ENCODE results near the gene BFSP1.

BFSP1 gene

GRCh38 chr20:17494201-17494600 lies 37.0 kb downstream of the BFSP1 start:
- no peak for DNase-seq

DNA sequence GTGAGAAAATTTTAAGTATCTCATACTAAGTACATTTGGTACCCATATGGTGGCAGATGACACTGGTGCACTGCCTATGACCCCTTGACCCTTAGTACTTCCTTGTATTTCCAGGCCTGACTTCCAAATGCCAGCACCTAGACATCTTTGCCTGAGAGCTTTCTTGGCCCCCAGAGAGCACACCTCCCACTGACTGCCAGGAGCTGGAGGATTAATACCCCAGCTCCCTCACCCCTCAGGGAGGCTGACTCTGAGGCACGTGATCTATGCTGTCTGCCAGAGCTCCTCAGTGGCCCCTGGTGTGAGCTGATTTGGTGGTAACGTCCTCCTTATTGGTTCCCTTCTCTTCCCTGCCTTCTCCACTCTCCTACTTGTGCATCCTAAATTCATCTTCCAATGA lies 38.0 kb downstream of the BFSP1 start:
- no peak for DNase-seq

- DNase-seq, result no peak
Observed at GRCh38 chr20:17491488-17491887, 39.7 kb downstream of the BFSP1 start.

GRCh38 chr20:17491041-17491440 lies 40.1 kb downstream of the BFSP1 start:
- DNase-seq, result no peak

- DNase-seq, result no peak
Observed at GRCh38 chr20:17490501-17490900, 40.7 kb downstream of the BFSP1 start.

DNA sequence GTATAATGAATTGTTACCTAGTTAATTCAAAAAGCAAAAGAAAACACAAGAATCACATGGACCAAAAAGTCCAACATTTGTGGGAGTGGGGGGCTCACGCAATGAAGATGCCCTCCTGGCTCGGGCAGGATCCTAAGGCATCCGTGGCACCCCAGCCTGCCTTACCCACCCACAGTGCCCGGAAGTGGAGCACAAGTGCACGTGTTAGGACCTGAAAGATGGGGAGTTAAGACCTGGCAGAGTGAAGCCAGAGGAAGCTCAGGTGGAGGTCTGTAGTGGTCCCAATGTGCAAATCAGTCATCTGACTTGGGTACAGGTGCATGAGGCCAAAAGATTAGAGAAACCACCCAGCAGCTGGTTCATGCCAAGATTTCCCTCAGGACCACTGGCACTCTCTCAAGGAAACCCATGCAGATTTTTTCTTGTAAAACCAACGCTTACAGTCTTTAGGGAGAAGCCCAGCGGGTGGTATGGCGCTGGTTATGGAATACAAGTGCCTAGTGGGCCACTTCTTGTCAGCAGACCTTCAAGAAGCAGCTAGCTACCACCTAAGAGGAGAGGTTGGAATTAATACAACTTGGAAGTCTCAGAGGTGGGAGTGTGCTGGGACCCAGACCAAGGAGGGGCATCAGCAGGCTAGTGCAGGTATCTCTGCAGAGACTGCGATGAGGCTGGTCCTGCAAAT lies 42.1 kb downstream of the BFSP1 start:
- DNase-seq, result no peak

DNA sequence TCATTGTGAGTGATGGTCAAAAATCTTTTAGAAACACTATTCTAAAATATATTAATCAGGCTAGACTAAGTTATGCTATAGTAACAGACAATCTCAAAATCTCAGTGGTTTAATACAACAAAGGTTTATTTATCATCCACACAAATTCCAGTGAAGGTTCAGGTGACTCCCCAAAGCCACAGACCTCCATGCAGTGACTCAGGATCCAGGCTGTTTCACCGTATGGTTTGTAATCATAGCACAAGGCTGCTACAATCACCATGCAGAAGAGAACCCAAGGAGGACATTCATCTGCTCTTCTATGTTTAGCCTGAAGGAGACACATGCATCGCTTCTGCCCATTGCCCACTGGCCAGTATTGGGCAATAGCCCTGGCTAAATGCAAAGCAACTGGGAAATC lies 46.2 kb downstream of the BFSP1 start:
- DNase-seq, result no peak

DNA sequence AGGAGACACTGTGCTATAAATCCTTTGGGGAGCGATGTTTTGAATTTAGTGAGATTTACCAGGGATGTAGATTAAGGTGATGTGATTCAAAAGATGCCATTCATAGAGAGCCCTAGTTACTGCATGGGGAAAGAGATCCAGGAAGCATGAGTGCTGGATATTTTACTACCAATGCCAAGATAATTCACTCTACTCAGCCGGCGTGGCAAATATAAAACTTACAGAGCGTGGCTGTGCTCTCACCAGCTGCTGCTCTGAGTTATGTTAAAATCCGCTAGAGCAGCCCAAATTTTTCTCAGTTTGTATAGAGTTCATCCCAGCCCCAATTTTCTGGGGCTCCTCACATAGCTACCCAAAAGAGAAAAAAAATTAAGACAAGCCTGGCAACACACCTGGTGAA lies 48.6 kb downstream of the BFSP1 start:
- no peak for DNase-seq

DNA sequence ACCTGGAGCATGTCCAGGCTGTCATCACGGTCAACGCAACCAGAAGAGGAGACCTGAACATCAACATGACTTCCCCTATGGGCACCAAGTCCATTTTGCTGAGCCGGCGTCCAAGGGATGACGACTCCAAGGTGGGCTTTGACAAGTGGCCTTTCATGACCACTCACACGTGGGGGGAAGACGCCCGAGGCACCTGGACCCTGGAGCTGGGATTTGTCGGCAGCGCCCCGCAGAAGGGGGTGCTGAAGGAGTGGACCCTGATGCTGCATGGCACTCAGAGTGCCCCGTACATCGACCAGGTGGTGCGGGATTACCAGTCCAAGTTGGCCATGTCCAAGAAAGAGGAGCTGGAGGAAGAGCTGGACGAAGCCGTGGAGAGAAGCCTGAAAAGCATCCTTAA lies 49.5 kb downstream of the BFSP1 start:
- no peak for DNase-seq

GRCh38 chr20:17480696-17481095 lies 50.5 kb downstream of the BFSP1 start:
- no peak for DNase-seq

DNA sequence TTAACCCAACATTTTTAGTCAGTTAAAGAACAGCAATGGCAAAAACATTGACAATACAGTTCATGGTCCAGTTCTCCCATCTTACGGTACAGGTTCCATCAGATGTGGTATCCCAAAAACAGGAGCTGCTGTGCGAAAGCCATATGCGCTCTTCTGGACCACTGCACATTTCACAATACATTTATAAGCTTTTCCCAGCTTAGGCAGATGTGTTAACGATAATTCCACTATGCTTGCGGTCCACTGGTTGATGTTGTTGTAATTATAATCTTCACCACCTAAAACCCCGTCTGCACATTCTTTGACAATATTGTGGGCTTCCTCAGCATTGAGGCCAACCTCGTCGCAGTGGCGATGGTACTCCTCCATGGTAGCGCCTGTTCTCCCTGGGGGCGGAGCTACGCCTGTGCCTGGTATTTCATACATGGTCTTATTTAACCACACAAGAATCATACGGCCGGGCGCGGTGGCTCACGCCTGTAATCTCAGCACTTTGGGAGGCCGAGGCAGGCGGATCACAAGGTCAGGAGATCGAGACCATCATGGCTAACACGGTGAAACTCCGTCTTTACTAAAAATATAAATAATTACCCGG lies 52.0 kb downstream of the BFSP1 start:
- DNase-seq, result no peak

GRCh38 chr20:17473659-17474058 lies 57.5 kb downstream of the BFSP1 start:
- no peak for DNase-seq

GRCh38 chr20:17471606-17472187 lies 59.5 kb downstream of the BFSP1 start:
- no peak for DNase-seq

DNA sequence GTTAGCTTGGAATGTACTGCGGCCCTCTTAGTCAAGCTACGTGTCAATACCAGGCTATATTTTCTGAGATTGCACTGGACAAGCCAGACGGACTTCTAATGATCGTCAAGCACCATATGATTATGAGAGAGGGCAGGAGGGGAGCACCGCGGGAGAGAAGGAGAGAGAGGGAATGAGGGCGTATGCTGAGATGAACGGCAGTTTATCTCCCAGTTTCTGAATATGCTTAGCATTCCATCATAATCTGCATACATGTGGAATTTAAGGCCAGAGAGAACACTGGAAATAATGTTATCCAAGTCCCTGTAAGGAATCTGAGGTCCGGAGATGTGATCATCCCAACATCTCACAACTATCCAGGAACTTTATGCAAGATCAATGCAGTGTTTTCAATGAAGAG lies 60.2 kb downstream of the BFSP1 start:
- no peak for DNase-seq

- no peak for DNase-seq
Observed at GRCh38 chr20:17470521-17470920, 60.7 kb downstream of the BFSP1 start.

DNA sequence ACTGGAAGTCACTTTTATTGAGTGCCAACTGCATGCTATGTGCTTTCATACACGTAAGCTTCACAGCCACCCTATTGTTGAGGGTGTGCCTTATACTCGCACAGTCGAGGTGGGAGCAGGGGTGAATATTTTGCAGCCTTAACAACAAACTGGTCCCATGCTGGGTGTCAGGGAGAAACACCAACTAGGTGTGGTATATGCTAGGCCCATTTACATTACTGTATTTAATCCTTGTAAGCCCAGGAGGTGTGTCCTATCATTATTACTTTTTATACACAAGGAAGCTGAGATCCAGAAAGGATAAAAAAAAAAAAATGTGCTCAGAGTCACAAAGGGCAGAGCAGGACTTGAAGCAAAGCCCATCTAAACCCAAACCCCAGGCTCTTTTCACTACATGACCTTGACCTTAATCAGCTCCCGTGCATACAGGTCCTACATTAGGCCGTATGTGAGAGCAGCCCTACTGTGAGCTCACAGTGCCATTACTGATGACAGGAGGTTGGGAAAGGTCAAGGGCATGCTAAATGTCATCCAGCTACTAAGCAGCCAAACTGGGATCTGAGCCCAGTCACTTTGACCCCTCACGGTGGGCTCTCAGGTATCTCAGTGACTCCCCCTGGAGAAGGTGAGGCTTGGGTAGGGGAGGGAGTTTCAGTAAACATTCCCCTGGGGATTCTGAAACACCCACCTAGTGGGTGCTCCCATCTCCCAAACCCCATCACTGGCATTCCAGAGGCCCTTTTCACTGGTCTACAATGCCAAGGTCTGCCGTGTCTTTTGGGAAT lies 61.7 kb downstream of the BFSP1 start:
- no peak for DNase-seq

DNA sequence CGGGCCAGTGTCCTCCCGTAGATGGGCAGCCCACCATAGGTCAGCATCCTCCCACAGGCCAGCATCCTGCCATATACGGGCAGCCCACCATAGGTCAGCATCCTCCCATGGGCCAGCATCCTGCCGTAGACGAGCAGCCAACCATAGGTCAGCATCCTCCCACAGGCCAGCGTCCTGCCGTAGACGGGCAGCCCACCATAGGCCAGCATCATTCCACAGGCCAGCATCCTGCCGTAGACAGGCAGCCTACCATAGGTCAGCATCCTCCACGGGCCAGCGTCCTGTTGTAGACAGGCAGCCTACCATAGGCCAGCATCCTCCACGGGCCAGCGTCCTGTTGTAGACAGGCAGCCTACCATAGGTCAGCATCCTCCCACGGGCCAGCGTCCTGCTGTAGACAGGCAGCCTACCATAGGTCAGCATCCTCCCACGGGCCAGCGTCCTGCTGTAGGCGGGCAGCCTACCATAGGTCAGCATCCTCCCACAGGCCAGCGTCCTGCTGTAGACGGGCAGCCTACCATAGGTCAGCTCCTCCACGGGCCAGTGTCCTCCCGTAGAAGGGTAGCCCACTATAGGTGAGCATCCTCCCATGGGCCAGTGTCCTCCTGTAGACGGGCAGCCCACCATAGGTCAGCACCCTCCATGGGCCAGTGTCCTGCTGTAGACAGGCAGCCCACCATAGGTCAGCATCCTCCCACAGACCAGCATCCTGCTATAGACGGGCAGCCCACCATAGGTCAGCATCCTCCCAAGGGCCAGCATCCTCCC lies 62.9 kb downstream of the BFSP1 start:
- no peak for DNase-seq

- no peak for DNase-seq
Observed at GRCh38 chr20:17467120-17467655, 64.0 kb downstream of the BFSP1 start.

DNA sequence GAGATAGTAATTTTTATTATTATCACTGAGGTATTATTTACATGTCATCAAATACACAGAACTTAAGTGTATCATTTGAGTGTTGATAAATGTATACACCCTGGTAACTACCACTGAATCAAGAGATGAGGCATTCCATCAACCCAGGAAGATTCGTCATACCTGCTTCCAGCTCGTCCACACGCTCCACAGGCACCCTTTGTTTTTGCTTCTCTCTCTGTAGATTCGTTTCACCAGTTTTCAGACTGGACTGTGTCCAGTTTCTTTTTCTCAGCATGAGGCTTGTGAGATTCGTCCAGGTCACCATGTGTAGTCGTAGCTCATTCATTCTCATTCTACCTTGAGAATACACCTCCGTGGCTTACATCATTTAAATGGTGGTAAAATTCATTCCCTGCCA lies 64.5 kb downstream of the BFSP1 start:
- no peak for DNase-seq

DNA sequence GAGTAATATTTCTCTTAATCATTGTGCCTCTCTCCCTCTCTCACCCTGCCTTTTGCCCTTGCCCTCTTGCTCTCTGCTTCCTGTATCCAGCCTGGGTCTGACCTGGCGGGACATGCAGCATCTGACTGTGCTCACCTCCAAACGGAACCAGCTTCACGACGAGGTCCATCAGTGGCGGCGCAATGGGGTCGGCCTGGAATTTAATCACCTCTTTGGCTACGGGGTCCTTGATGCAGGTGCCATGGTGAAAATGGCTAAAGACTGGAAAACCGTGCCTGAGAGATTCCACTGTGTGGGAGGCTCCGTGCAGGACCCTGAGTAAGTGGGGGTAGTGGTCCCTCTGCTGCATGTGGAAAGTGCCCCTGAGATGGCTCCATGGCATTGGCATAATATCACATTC lies 65.9 kb downstream of the BFSP1 start:
- no peak for DNase-seq

DNA sequence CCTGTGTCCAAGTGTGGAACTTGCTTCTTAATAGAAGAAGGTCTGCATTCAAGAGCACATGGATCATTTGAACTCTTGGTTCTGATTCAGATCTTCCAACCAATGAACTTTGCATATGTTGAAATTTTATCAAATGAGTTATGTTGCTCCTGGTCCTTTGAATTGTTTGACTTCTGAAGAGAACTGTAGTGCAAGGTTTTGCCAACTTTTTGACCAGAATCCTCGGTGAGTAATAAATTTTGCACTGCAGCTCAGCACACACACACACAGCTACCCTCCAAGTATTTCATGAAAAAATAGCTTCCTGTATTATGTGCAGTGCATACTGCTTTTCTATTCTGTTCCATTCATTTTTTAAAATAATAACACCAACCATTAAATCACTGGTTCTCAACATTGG lies 67.5 kb downstream of the BFSP1 start:
- DNase-seq, result no peak

DNA sequence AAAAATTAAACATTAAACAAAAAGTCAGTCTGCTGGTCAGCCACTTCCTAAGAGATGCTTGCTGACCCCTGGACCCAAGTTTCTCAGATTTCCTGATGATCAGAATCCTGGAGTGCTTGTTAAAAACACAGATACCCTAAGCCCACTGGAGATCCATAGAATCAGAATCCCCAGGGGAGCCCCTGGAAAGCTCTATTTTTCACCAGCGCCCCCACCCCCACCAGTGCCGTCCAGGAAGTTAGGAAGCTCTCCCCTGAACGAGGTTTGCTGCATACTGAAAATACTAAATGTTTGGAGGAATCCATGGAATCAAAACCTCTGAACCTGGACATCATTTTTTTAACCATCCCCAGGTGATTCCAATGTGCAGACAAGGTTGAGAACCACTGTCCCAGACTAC lies 69.2 kb downstream of the BFSP1 start:
- DNase-seq, result no peak

GRCh38 chr20:17460119-17460518 lies 71.1 kb downstream of the BFSP1 start:
- DNase-seq, result no peak
